HCT116 (cell line): ENCODE data around the gene PNKP. TPM values are rescaled to one million over a fixed set of nuclear protein-coding genes. Genes with fewer than 3 reads are reported as not detected.

Experiments
- ATAC-seq: fragments of 200-7000 bp; cut with Tn5 transposase; 2 replicates; pipeline ENCODE4 v1.9.1; 2020; ENCODE audit warnings: mild to moderate bottlenecking, moderate library complexity
- BruUV-seq: library from RNA; stranded (reverse); fragments of 400-500 nt; replicated peaks from 2 replicates; lab custom pipeline; 2021; lab: Mats Ljungman, UMichigan
- CTCF ChIA-PET: fragments of 300-600 bp; sonication (Branson Sonifier 250); formaldehyde crosslinking; loops from one replicate; lab custom pipeline; 2021; ENCODE audit warnings: antibody characterized with exemption; lab: Charles Lee
- POLR2A ChIA-PET: fragments of 300-600, 350-600 bp; sonication (Branson Sonifier 250); formaldehyde crosslinking; loops from one replicate; lab custom pipeline; 2021; ENCODE audit warnings: antibody characterized with exemption; lab: Charles Lee
- RAD21 ChIA-PET, 2 experiments: fragments of 300-600 bp; sonication (Branson Sonifier 250); formaldehyde crosslinking; loops; one replicate each; lab custom pipeline; 2023; ENCODE audit warnings: low total read pairs in 2 of 2; ENCODE audit not compliant: uncharacterized antibody in 2 of 2, unreplicated experiment in 2 of 2, low non-redundant PET in 1 of 2; lab: Charles Lee
- DNase-seq: peaks from one replicate; pipeline ENCODE4 v3.0.0-alpha.2; 2010; ENCODE audit warnings: low read depth, low spot score
- H2AFZ ChIP-seq: fragments of 200-600 bp; shearing (Covaris generic), sonication (generic); 2 replicates; pipeline ENCODE4 v1.6.1; 2017; ENCODE audit warnings: low read depth, mixed run types, mixed read lengths, antibody characterized with exemption, low read length; ENCODE audit not compliant: poor library complexity, severe bottlenecking
- H3K27ac ChIP-seq: 2 replicates; pipeline ENCODE4 v1.5.1; 2012; ENCODE audit warnings: low read depth, low read length
- H3K27me3 ChIP-seq: fragments of 200-600 bp; sonication (generic); 2 replicates; pipeline ENCODE4 v1.6.1; 2016; ENCODE audit warnings: mixed run types, low read length, mixed read lengths; ENCODE audit not compliant: insufficient read depth
- H3K36me3 ChIP-seq, 2 experiments: fragments of 200-500 bp in 1 of 2; fragments of 200-600 bp in 1 of 2; sonication (Bioruptor generic) in 1 of 2; sonication (generic) in 1 of 2; 2 replicates each; pipeline versions ENCODE4 v1.5.1 to v1.6.1; 2014 to 2016; ENCODE audit warnings: low read length in 2 of 2, inconsistent platforms in 1 of 2, mixed read lengths in 1 of 2, mixed run types in 1 of 2; ENCODE audit not compliant: insufficient read depth in 2 of 2, control insufficient read depth in 1 of 2
- H3K4me1 ChIP-seq, 2 experiments: fragments of 200-600 bp in 1 of 2; sonication (generic) in 1 of 2; 2 replicates each; pipeline versions ENCODE4 v1.5.1 to v1.6.1; 2012 to 2017; ENCODE audit warnings: low read length in 2 of 2, inconsistent platforms in 1 of 2, mild to moderate bottlenecking in 1 of 2, mixed read lengths in 1 of 2, mixed run types in 1 of 2, moderate library complexity in 1 of 2; ENCODE audit not compliant: insufficient read depth in 2 of 2, control insufficient read depth in 1 of 2
- H3K4me2 ChIP-seq: fragments of 200-600 bp; sonication (generic); 2 replicates; pipeline ENCODE4 v1.6.1; 2017; ENCODE audit warnings: mixed run types, low read length, mixed read lengths
- H3K4me3 ChIP-seq, 2 experiments: fragments of 200-600 bp in 1 of 2; sonication (generic) in 1 of 2; replicated peaks in 1 of 2; 2 replicates each; pipeline ENCODE4 v1.5.1; 2011 to 2016; ENCODE audit warnings: low read length in 2 of 2, control low read depth in 1 of 2, low read depth in 1 of 2, mild to moderate bottlenecking in 1 of 2, mixed read lengths in 1 of 2, mixed run types in 1 of 2
- H3K79me2 ChIP-seq: fragments of 200-600 bp; sonication (generic); 2 replicates; pipeline ENCODE4 v1.6.1; 2017; ENCODE audit warnings: mild to moderate bottlenecking, mixed run types, low read length, moderate library complexity, mixed read lengths; ENCODE audit not compliant: insufficient read depth
- H3K9ac ChIP-seq: fragments of 200-600 bp; sonication (generic); 2 replicates; pipeline ENCODE4 v1.6.1; 2016; ENCODE audit warnings: low read length, mixed read lengths
- H3K9me2 ChIP-seq: fragments of 200-600 bp; sonication (generic), shearing (Covaris generic); 2 replicates; pipeline ENCODE4 v1.6.1; 2017; ENCODE audit warnings: mixed run types, mild to moderate bottlenecking, moderate library complexity; ENCODE audit not compliant: insufficient read depth
- H3K9me3 ChIP-seq, 2 experiments: fragments of 200-500 bp in 1 of 2; fragments of 200-600 bp in 1 of 2; sonication (Bioruptor generic) in 1 of 2; sonication (generic) in 1 of 2; 2 replicates each; pipeline ENCODE4 v1.6.1; 2014 to 2017; ENCODE audit warnings: low read length in 2 of 2, mixed read lengths in 2 of 2, inconsistent platforms in 1 of 2, low read depth in 1 of 2, mild to moderate bottlenecking in 1 of 2, mixed run types in 1 of 2, moderate library complexity in 1 of 2; ENCODE audit not compliant: control insufficient read depth in 1 of 2, insufficient read depth in 1 of 2
- H4K20me1 ChIP-seq: fragments of 200-600 bp; sonication (generic), shearing (Covaris generic); 2 replicates; pipeline ENCODE4 v1.6.1; 2017; ENCODE audit warnings: mixed run types, mild to moderate bottlenecking, moderate library complexity; ENCODE audit not compliant: insufficient read depth
- ATF3 ChIP-seq: IDR thresholded peaks from 2 replicates; pipeline ENCODE4 v1.6.1; 2012
- CBX3 ChIP-seq: IDR thresholded peaks from 2 replicates; pipeline ENCODE4 v1.6.1; 2012; ENCODE audit warnings: low read depth
- CTCF ChIP-seq, 3 experiments: fragments of 200-600 bp in 1 of 3; sonication (generic) in 1 of 3; IDR thresholded peaks in 2 of 3; conservative IDR thresholded peaks in 1 of 3; 2 replicates each; pipeline ENCODE4 v1.5.1; 2012 to 2017; ENCODE audit warnings: low read depth in 2 of 3, low read length in 2 of 3, antibody characterized with exemption in 1 of 3, borderline replicate concordance in 1 of 3, control low read depth in 1 of 3, mild to moderate bottlenecking in 1 of 3, mixed read lengths in 1 of 3, mixed run types in 1 of 3, moderate library complexity in 1 of 3; ENCODE audit not compliant: insufficient read depth in 1 of 3
- ELF1 ChIP-seq: IDR thresholded peaks from 2 replicates; pipeline ENCODE4 v1.6.1; 2012; ENCODE audit warnings: low read depth, borderline replicate concordance
- EZH2 ChIP-seq: fragments of 200-600 bp; sonication (generic); IDR thresholded peaks from 2 replicates; pipeline ENCODE4 v1.6.1; 2017; ENCODE audit warnings: antibody characterized with exemption, mixed run types
- FOSL1 ChIP-seq: IDR thresholded peaks from 2 replicates; pipeline ENCODE4 v1.6.1; 2012; ENCODE audit warnings: low read depth
- JUND ChIP-seq: IDR thresholded peaks from 2 replicates; pipeline ENCODE4 v1.6.1; 2012
- MAX ChIP-seq: IDR thresholded peaks from 2 replicates; pipeline ENCODE4 v1.6.1; 2012
- POLR2AphosphoS5 ChIP-seq: IDR thresholded peaks from 2 replicates; pipeline ENCODE4 v1.6.1; 2011; ENCODE audit warnings: mild to moderate bottlenecking, low read depth, low read length, moderate library complexity
- RAD21 ChIP-seq: IDR thresholded peaks from 2 replicates; pipeline ENCODE4 v1.6.1; 2012; ENCODE audit warnings: low read depth, mild to moderate bottlenecking
- SIN3A ChIP-seq: IDR thresholded peaks from 2 replicates; pipeline ENCODE4 v1.6.1; 2012; ENCODE audit warnings: low read depth
- YY1 ChIP-seq: IDR thresholded peaks from 2 replicates; pipeline ENCODE4 v1.6.1; 2011; ENCODE audit warnings: low read length, low read depth, moderate library complexity, mild to moderate bottlenecking; ENCODE audit not compliant: insufficient replicate concordance; ENCODE audit errors: extremely low read depth
- ZFX ChIP-seq: fragments of 450-650 bp; IDR thresholded peaks from 2 replicates; pipeline ENCODE4 v1.6.1; 2017
- intact Hi-C: fragments of 100-400 bp; cut with micrococcal nuclease; formaldehyde crosslinking; loops from 2 replicates; pipeline ENCODE4 v1.10.0; 2022
- total RNA-seq: library from RNA; stranded (reverse); gene quantifications from one replicate; pipeline ENCODE4 v1.2.1, GENCODE V29; 2021; ENCODE audit not compliant: unreplicated experiment

Gene PNKP
- total RNA-seq, 1 experiment from 2014 or later, result 129 TPM

- Histone ChIP-seq H3K4me2 (no peak overlapping the region), H3K36me3 (peaks cover 25 to 38% of the 10 kb centered on the region in 2 experiments), H2AFZ (no peak overlapping the region), H3K4me1 (no peaks in the 10 kb centered on the region), H3K9me2 (no peaks in the 10 kb centered on the region), H3K9me3 (no peaks in the 10 kb centered on the region), H3K79me2 (no peaks in the 10 kb centered on the region), H3K27ac (no peak overlapping the region), H3K9ac (no peak overlapping the region), H4K20me1 (no peaks in the 10 kb centered on the region), H3K4me3 (no peak overlapping the region), H3K27me3 (no peaks in the 10 kb centered on the region)
- no TSS peak for BruUV-seq
- ChIA-PET CTCF (no interaction called here), RAD21 (no interaction called here), POLR2A (no interaction called here)
- TF ChIP-seq ATF3 (no peak), JUND (no peak), EZH2 (no peak), ZFX (no peak)
- DNase-seq, result no peak
- ATAC-seq, result no peak
- intact Hi-C loops, result no loop called here
Measured at GRCh38 chr19:49833599-49833998, 33.8 kb downstream of the PNKP start.

- Histone ChIP-seq H2AFZ (no peak overlapping the region), H4K20me1 (no peaks in the 10 kb centered on the region), H3K9me3 (no peaks in the 10 kb centered on the region), H3K79me2 (peaks cover 3% of the 10 kb centered on the region; the same call in 1 of the 2 replicates), H3K4me2 (no peak overlapping the region), H3K36me3 (peaks cover 23 to 34% of the 10 kb centered on the region in 2 experiments; a peak in 3 of 4 replicates), H3K27ac (no peak overlapping the region), H3K9ac (no peak overlapping the region), H3K27me3 (no peaks in the 10 kb centered on the region), H3K4me1 (no peaks in the 10 kb centered on the region), H3K9me2 (no peaks in the 10 kb centered on the region), H3K4me3 (no peak overlapping the region)
- no peak for TF ChIP-seq YY1
- no peak for TF ChIP-seq MAX
- TF ChIP-seq RAD21, result no peak
- no peak for TF ChIP-seq ATF3
- no peak for TF ChIP-seq POLR2AphosphoS5
- TF ChIP-seq JUND, result no peak
- no peak for TF ChIP-seq FOSL1
- no peak for TF ChIP-seq SIN3A
- TF ChIP-seq CTCF (IDR thresholded peaks at IDR 0.05 in 2 of 3, conservative IDR thresholded peaks at IDR 0.05 in 1 of 3; ENCODE audit: borderline replicate concordance in 1 of 3, insufficient read depth in 1 of 3, low read depth in 2 of 3, low read length in 2 of 3), result no peak
- TF ChIP-seq ELF1, result no peak
- no peak for TF ChIP-seq CBX3
- TF ChIP-seq ZFX, result no peak
- intact Hi-C loops, result no loop called here
- RAD21 ChIA-PET, result no interaction called here
- ATAC-seq (no peak), DNase-seq (no peak)
- POLR2A ChIA-PET, result no interaction called here
- CTCF ChIA-PET, result no interaction called here
- BruUV-seq, result TSS peak; percentile 38
Measured at GRCh38 chr19:49832556-49832955, 34.8 kb downstream of the PNKP start.
